Peyer's patch (tissue), 4 donors: ENCODE data around the gene CCDC144A.
"Not testable (repeated sequence)": the region's sequence is repeated elsewhere in the genome, so short reads cannot be mapped to it uniquely, and the experiment has no call there.

Experiments
- CTCF ChIP-seq, 6 experiments: fragments of 450-650 bp in 4 of 6; fragments of 200-600 bp in 2 of 6; sonication (generic) in 1 of 6; IDR thresholded peaks; one replicate each; pipeline ENCODE4 v1.5.1; 2017 to 2019; ENCODE audit warnings: antibody characterized with exemption in 6 of 6, mild to moderate bottlenecking in 3 of 6, moderate library complexity in 1 of 6
- POLR2A ChIP-seq, 2 donors: fragments of 450-650 bp; IDR thresholded peaks; one replicate each; pipeline ENCODE4 v1.5.1; 2017; ENCODE audit warnings: antibody characterized with exemption in 2 of 2, mild to moderate bottlenecking in 2 of 2, moderate library complexity in 2 of 2

GRCh38 chr17:16697603-16698002, 7.6 kb downstream of the CCDC144A start:
- TF ChIP-seq CTCF, POLR2A (IDR thresholded peaks at IDR 0.05): not testable (repeated sequence)
